SW 1271 (cell line): ENCODE results near the gene HOXB1.
A peak's percentile ranks its signal among the peaks of the same experiment; 100 is the strongest.

Experiments
- DNase-seq, 2 experiments: peaks; one replicate each; lab custom pipeline; 2025; lab: John Stamatoyannopoulos, UW

HOXB1 gene

DNA sequence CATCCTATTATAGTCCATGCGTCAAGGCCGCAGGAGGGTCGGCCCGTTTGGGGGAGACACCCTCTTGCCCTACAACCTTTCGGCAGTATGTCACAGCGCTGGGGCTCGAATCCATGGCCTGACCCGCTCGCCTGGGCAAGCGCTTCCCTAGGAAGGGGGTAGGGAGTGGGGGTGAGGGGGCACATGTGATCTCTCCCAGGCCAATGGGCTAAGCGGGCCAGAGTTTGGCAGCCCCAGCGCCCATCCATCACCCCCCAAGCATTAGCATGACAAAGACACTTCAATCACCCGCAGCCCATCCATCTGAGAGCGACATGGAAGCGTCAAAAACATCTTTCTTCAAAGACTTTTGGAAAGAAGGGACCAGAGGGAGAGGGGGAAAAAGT lies at the start of gene HOXB1:
Gene HOXB1, minus strand, starts transcription at position 125 of the 386 bp plus-strand sequence. Its CDS starts 107 bp downstream, at position 18.
- DNase-seq, result no peak

DNA sequence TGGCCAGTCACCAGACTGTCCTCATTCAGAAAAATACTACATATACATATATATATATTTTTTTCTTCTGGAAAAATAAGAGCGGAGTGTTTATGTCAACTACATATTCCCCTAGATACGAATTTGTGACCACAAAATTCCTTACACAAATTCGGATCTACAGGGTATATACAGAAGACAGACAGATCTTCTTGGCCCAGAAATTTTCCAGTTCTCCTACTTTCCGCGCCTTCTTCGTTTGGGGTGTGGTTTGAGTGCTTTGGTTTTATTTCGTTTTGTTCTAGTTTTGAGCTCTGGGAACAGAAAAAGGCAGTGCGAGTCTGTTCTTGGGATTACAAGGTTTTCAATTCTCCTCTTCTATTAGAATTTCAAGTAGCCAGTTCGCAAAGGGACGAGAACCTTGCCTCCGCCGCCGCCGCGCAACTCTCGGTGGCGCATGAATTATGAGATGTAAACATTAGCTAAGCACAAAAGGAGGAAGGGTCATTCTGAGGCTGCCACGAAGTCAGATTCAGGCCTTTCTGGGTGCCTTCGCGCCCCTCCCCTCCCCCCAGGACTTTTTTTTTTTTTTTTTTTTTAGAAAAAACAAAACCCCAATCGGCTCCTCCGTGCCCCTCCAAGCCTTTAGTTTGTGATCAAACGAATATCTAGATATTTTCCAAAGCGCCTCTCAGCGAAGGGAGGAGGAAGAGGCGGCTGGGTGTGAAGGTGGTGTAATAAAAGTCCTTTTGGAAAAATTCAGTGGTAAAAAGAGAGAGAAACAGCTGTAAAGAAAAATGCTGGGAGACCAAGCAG lies 49.1 kb upstream of the HOXB1 start:
- DNase-seq, result no peak

DNA sequence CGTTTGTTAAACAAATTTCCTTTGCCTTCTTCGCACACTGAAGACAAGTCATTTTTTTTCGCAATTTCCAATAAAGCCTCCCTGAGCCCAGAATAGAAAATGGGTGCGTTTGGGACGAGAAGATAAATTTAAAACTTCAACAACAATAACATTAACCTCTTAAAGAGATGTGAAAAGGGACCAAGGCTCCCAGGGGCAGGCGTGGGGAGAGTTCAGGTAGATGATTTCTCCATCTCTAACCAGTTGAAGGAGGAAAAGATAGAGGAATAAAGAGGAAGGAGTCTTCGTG lies 48.6 kb upstream of the HOXB1 start:
- no peak for DNase-seq

DNA sequence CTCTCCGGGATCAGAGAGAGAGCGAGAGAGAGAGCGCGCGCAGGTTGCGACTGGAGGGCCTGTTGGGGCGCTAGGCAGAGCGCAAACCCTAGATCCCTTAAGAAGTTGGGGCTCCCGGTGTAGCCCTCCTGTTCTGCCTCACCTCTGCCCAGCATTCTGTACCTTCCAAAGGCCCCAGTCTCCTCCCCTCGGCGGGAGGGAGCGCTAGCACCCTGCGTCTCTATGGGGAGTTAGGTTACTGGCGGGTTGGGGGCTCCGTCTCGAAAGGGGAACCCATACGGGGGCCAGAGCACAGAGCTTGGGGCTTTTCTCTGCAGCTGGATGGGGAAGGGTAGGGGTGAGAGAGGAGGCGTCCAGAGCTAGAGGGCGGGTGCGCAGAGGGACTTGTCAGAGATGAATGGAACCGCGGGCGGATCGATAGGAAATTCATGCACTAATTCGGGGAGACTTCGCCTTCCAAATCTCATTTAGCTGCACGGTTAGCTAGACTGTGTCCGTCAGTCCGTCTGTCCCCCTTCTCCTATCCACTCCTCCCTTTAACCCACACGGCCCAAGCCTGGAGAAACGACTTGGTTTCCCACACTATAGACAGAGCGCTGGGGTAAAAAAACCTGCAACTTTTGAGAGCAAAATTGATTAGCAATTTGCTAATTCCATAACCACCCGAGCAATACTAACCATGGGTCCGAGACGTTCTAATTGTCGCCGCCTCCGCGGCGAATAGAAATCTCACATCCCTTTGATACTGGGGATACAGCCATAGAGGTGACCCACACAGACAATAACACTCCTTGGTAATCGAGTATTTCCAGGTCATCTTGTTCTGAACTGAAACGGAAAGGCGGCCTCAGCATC lies 48.0 kb upstream of the HOXB1 start:
- DNase-seq, result no peak

DNA sequence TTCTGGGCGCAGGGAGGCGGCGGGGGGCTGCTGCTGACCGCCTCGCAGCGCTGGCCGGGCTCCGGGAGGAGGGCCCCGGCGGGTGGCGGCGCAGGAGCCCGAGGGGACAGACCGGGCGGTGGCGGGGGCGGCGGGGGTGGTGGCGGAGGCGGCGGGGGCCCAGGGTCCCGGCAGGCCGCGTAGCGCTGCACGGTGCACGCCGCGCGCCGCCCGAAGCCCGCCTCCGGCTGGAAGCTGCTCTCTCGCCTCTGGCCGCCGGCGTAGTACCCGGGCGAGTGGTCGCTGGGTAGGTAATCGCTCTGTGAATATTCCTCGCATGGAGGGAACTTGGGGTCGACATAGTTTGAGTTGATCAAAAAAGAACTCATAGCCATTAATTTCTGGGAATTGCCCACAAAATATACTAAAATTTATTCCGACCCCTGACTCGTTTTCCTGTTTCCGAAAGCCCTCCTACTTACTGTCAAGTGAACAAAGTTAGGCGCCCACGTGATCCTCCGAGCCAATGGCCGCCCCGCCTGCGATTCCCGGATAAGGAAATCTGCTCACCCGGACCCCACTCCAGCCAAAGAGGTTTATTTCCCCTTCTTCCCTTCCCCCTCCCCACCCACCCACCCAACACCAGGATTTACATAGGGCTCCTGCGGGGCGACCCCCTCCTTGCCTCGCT lies 47.3 kb upstream of the HOXB1 start, which contains the start of gene HOXB4:
Gene HOXB4, minus strand, starts transcription at position 405 of the 670 bp plus-strand sequence. Its CDS starts 31 bp downstream, at position 374.
- DNase-seq, result peak in 1 of 2 experiments; percentile 39

DNA sequence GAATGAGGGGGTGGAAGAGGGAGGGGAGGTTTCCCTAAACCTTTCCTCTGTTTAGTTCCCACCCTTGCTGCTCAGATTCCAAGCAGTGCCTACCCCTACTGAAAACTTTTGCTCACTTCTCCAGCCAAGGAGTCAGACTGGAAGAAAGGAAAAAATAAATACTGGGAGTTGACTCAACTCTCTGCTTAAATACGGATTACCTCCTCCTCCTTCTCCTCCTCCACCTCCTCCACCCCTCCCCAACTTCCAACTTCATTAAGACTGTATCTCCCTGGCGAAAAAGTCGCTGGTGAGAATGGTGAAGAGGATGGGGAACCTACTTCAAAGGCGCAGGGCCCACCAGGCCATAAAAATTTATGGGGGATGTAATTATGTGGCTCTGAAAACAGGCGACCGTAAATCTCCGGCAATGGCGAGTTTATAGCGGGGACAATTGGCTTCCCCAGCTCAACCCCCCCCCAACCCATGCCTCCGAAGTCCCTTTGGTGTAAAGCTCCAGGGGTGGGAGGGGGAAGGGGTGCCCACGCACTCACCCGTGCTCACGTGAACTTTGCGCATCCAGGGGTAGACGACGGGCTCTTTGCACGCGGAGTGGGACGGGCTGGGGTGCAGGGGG lies 46.6 kb upstream of the HOXB1 start:
- DNase-seq, result no peak

DNA sequence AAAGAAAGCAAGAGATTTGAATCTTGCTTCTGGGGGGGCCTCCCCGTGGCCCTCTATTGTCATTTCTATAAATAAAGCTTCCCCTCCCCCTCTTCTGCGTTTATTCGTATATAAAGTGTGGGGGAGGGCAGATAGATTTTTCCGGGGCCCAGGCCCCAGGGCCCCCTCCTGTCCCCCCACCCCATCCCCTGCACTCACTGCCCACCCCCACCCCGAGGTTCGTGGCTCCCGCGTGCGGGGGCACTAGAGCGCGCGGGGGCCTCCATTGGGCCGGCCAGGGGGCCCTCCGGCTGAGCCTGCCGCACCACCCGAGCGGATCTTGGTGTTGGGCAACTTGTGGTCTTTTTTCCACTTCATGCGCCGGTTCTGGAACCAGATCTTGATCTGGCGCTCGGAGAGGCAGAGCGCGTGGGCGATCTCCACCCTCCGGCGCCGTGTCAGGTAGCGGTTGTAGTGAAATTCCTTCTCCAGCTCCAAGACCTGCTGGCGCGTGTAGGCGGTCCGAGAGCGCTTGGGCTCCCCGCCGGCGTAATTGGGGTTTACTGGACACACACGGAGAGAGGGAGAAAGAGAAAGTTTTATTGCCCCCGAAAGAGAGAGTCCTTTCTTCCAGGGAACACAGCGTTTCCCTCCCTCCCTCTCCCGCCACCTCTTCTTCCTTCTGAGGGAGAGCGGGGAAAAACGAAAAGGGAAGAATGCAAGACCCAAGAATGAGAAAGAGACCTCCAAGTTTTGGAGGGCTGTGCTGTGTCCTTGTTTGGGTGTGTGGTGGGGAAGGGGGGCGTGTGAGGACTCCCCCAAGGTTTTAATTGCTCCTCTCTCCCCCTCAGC lies 45.9 kb upstream of the HOXB1 start:
- DNase-seq, result no peak

DNA sequence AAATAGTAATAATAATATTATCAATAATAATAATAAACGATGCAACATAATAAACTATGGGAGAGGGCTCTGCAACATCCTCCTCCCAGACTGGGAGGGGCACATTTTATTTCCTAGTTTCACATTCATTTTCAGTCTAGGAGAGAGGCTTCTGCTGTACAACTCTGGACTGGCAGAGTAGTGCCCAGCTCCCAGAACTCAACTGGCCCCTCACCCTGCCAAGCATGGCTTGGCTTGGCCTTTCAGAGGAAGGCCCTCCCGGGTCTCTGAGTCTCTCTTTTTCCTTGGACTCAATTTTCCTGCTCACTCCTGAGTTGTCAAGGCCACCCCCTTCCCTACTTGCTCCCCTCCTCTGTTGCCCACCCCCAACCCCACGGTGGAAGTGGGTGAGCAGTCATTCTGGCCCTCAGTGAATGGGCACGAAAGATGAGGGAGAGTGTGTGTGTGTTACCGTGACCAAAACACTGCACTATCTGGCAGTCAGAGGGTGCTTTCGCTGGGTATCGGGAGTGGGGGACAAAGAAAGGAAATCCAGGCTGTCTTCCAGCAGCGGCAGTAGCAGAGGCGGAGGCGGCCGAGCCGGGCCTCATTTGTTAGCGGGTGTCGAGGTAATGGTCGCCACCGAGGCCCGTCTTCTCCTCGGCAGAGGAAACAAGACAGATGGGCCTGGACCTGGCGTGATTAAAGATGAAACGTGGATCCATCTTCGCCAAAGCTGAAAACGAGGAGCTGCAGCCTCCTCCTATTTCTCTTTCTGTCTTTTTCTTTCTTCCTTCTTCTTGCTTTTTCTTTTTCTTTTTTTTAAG lies 45.1 kb upstream of the HOXB1 start:
- DNase-seq, result no peak

DNA sequence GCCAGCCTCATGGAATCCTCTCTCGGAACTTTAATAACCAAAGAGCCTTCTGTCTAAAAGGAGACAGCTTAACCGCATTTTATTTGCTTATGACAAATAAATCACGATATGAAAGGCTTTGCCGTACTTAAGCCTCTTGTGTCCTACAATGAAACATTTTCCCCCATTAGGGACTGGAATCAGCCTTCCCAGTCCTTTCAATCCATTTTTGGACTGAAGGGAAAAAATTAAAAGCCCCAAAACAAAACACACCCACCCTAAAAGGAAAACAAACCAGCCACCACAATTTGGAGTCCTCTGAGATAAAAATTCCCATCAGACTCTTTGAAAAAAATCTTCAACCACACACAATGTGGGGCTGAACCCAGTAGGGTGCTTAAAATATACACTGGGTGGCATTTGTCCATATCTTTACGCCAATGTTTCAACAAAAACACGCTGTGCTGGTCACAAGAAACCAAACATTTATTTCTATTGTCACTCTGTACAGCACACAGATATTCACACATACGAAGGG lies 44.3 kb upstream of the HOXB1 start:
- DNase-seq, result no peak

DNA sequence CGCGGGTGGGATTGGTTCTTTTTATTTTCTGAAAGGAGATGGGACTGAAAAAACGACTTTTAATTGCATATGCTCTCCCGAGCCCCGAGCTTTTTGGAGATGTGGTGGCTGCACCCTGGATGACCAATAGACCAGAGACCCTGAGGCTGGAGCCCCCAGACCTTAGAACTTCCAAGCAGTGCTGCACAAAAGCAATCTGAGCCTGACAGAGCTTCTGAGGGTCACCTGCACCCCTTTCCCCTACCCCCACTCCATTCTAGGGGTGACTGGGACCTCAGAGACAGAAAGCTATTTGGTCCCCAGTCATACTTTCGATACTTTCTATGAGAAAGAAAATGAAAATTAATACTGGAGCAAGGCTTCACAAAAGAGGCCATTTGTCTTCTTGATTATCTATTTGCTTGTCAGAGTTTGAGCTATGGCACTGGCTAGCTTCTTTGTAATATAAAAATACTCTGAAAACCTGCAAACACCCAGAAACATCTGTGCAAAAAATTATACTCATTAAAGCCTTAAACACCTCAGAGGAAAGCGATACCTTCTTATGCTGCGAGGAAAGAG lies 43.8 kb upstream of the HOXB1 start:
- no peak for DNase-seq

DNA sequence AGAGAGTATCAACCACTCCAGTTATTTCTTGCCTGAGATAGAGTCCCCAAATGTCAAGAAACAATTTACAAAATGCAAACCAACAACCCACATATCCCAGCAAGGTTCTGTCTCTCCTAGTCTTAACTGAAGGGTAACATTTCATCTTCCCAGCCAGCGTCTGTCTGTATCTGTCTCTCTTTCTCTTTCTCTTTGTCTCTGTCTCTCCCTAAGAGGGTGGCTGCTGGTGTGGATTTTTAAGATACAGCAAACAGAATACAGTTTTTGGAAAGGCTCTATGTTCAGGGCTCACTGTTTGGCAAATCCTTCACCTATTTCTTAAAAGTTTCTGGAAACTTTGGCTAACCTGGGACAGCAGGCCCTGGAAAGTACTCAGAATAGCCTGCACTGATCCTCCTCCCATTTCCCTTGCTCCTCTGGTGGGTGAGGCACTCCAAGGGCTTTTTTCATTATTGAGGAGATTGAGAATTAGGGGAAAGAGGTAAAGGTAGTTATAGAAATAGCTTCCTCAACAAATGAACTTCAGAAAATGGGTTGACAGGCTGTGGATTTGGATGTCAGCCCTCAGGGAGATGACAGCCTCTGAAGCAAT lies 41.1 kb upstream of the HOXB1 start:
- DNase-seq, result no peak

DNA sequence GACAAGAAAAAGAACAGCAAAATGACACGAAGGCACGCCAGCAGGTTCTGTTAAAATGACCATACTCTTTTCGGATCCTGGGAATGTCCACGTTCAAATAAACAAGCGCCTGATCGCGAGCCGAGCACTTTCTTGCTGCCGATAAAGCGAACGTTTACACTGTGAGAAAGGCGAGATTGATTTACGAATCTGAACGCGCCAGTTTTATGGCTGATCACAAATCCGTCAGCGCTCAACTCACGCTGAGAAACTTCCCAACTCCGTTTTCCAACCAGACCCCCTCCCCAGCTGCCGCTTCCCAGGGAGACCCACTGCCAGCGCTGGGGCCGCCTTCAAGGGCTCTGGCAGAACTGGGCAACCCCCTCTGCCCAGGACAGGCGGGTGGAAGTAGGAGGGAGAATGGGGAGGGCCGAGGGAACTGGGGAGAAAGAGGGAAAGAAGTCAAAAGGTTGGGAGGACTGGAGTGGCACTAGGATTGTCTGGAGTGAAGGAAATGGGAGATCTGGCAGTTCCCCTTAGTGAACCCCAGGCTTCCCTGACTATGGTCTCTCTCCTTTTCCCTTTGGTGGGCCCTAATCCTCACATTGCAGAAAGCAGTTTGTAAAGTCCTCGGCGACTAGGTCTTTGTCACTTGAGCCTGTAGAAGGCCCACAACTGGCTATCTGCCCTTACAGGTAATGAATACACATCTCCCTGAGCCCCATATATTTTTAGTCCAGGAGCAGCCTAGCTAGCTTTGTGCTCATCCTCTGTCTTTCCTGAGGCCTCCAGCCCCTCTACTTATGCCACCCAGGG lies 40.4 kb upstream of the HOXB1 start:
- DNase-seq, result no peak

DNA sequence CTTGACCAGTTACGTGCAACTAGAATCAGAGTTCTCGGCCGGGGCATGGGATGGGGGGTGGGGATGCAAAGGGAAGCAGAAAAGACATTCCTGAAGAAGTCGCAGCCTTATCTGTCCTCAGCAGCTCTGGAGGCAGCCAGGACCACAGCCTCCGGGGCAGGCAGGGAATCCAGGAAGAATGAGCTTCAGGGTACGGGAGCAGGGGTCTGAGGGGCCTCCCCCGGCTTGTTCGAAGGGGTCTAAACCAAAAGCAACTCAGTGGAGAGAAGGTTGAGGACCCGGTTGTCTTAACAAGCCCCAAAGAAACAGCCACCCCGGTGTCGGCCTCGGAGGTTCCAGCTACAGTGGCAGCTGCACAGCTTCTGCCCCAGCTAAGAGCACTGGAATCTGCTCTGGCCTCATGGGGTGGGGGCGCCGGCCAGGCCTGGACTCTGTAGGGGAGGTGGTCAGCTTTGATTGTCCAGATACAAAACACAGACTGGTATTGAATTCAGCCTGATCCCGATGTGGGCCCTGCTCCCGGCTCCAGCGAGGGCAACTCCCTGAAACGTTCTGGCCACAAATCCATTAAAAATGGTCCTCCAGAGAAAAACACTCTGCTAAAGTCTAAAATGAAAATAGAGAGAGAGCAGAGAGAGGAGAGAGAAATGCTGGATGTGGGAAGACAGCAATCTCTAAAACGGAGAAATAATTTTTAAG lies 39.7 kb upstream of the HOXB1 start:
- no peak for DNase-seq

DNA sequence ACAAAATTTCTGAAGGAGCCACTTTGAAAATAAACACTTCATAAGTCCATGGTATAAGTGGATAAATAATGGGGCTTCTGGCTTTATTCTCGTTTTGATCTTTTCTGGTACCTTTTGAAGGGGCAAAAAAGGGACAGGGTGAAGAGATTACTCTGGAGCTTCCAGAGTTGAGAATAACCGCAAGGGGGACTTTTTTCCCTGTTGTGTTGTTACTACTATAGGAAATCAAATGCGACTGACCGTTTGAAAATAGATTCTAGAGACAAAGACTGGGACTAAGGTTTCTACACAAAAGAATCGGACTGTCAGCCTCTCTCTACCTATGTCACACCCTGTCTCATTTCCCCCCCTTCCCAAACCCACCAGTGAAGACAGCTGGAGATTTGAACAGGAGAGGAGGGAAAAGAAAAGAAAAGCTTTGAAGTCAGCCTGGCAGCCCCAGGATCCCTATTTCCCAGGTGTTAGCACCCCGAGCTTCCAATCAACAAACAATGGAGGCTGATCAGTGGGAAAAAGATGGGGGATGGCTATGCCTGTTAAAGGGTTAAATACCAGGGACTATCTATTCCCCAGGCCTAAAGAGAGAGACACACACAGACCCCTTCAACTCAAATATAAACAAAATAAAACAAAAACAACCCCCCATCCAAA lies 39.0 kb upstream of the HOXB1 start:
- DNase-seq, result no peak

DNA sequence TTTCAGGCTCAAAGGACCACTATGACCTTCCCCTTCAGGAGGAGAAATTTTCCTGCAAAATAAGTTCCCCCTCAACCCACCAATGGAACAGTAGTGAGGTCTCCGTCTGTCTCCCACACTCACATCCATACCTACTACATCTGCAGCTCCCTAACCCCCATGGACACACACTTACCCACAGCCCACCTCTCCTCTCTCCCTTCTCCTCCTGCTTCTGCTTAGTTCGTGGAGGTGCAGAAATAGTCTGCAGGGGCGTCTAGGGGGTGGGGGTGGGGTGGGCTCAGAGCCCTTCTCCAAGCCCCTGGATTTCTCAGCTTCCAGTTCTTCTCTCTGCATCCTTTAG lies 38.4 kb upstream of the HOXB1 start:
- DNase-seq, result no peak

DNA sequence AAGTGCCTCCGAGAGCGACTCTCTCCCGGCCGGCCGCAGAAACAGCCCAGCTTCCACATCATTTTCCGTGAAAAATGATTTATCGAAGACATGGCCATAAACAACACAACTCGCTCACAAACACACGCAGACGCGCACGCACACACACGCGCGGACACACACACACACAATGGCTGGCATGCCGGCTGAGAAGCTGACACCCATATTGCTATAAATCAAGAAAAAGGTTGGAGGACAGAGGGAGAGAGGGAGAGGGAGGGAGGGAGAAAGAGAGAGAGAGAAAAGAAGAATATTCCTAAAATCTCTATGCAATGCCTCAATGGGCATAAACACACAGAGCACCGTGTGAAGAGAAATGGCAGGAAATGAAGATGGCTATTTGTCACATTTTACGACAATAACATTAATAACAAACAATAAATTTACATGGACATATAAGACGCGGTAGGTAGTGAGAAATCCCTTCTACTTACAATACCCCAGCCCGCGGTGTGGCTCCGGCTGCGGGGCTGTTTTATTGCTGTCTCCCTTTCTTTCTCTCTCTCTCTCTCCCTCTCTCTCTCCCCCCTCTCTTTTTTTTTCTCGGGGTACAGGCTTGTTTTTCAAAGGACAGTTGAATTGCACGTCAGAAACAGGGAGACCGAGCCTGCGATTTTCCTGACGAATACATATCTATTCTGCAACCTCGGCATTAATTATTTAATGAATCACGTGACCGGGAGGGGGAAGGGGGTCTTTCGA lies 37.9 kb upstream of the HOXB1 start:
- DNase-seq, result no peak
